Astrocyte (in vitro differentiated cells and primary cell): ENCODE data around the gene FAAP100. TPM values are rescaled to one million over a fixed set of nuclear protein-coding genes. Genes with fewer than 3 reads are reported as not detected.
A peak's percentile ranks its signal among the peaks of the same experiment; 100 is the strongest.

Experiments used
- DNase-seq: peaks from one replicate; pipeline ENCODE4 v3.0.0-alpha.2; 2010; ENCODE audit warnings: low read depth
- FAIRE-seq: peaks from 2 replicates; lab custom pipeline; 2011; peaks lifted over from hg19 to GRCh38; lab: Jason Lieb, UNC
- H2AFZ ChIP-seq: 2 replicates; pipeline ENCODE4 v1.6.0; 2012; ENCODE audit warnings: low read depth, low read length, inconsistent platforms
- H3K27ac ChIP-seq: 2 replicates; pipeline ENCODE4 v1.5.1; 2011; ENCODE audit warnings: low read depth, low read length, inconsistent platforms
- H3K27me3 ChIP-seq: 2 replicates; pipeline ENCODE4 v1.6.0; 2011; ENCODE audit warnings: low read length, inconsistent platforms; ENCODE audit not compliant: insufficient read depth
- H3K36me3 ChIP-seq: 2 replicates; pipeline ENCODE4 v1.5.1; 2011; ENCODE audit warnings: low read length, inconsistent platforms; ENCODE audit not compliant: insufficient read depth
- H3K4me1 ChIP-seq: 2 replicates; pipeline ENCODE4 v1.5.1; 2011; ENCODE audit warnings: low read length, inconsistent platforms; ENCODE audit not compliant: insufficient read depth
- H3K4me2 ChIP-seq: 2 replicates; pipeline ENCODE4 v1.6.0; 2012; ENCODE audit warnings: low read length, inconsistent platforms
- H3K4me3 ChIP-seq: 2 replicates; pipeline ENCODE4 v1.5.1; 2011; ENCODE audit warnings: low read depth, mild to moderate bottlenecking, low read length, inconsistent platforms; ENCODE audit not compliant: insufficient read depth
- H3K79me2 ChIP-seq: 2 replicates; pipeline ENCODE4 v1.6.0; 2012; ENCODE audit warnings: mild to moderate bottlenecking, low read length, inconsistent platforms; ENCODE audit not compliant: insufficient read depth
- H3K9ac ChIP-seq: 2 replicates; pipeline ENCODE4 v1.6.0; 2012; ENCODE audit warnings: mild to moderate bottlenecking, low read length, inconsistent platforms
- H3K9me3 ChIP-seq: 2 replicates; pipeline ENCODE4 v1.5.1; 2012; ENCODE audit warnings: low read depth, mild to moderate bottlenecking, low read length, inconsistent platforms; ENCODE audit not compliant: insufficient read depth
- H4K20me1 ChIP-seq: 2 replicates; pipeline ENCODE4 v1.6.0; 2012; ENCODE audit warnings: low read length, inconsistent platforms; ENCODE audit not compliant: insufficient read depth
- H3K27ac Mint-ChIP-seq: one replicate; pipeline ENCODE4 v1.8.0; 2021; ENCODE audit warnings: mild to moderate bottlenecking, mixed read lengths; ENCODE audit not compliant: unreplicated experiment
- H3K27me3 Mint-ChIP-seq: one replicate; pipeline ENCODE4 v1.8.0; 2021; ENCODE audit warnings: low read depth, mixed read lengths; ENCODE audit not compliant: unreplicated experiment
- H3K36me3 Mint-ChIP-seq: one replicate; pipeline ENCODE4 v1.8.0; 2021; ENCODE audit warnings: low read depth, mixed read lengths; ENCODE audit not compliant: unreplicated experiment
- H3K4me1 Mint-ChIP-seq: one replicate; pipeline ENCODE4 v1.8.0; 2021; ENCODE audit warnings: low read depth, mixed read lengths; ENCODE audit not compliant: unreplicated experiment
- H3K4me3 Mint-ChIP-seq: one replicate; pipeline ENCODE4 v1.8.0; 2021; ENCODE audit warnings: mild to moderate bottlenecking, moderate library complexity, mixed read lengths; ENCODE audit not compliant: unreplicated experiment
- H3K9me3 Mint-ChIP-seq: one replicate; pipeline ENCODE4 v1.8.0; 2021; ENCODE audit warnings: mild to moderate bottlenecking, mixed read lengths; ENCODE audit not compliant: unreplicated experiment
- EZH2 ChIP-seq: IDR thresholded peaks from 2 replicates; pipeline ENCODE4 v1.6.1; 2012; ENCODE audit warnings: mild to moderate bottlenecking, low read length, inconsistent platforms; ENCODE audit not compliant: insufficient read depth
- total RNA-seq: library from RNA; stranded (reverse); gene quantifications from 2 replicates; pipeline ENCODE4 v1.2.1, GENCODE V29; 2021
- TF ChIP-seq, protein P1 (sequence below): IDR thresholded peaks from 2 replicates; pipeline ENCODE4 v1.5.1; 2011; ENCODE audit warnings: low read depth, mild to moderate bottlenecking, inconsistent platforms, low read length, moderate library complexity; ENCODE audit not compliant: insufficient read depth

The FAAP100 gene
- total RNA-seq, 1 donor from 2014 or later: 38.9 TPM

GRCh38 chr17:81557276-81558114, 5.3 kb upstream of the FAAP100 start:
- H3K27ac ChIP-seq: no peak overlapping the region
- Mint-ChIP-seq H3K9me3 (no peaks in the 10 kb centered on the region), H3K27me3 (no peaks in the 10 kb centered on the region), H3K36me3 (peaks cover 20% of the 10 kb centered on the region), H3K4me1 (peaks cover 48% of the 10 kb centered on the region), H3K4me3 (peak overlapping the region; percentile 29), H3K27ac (no peak overlapping the region)
- H3K4me3 ChIP-seq: no peak overlapping the region
- no peak overlapping the region for H3K4me2 ChIP-seq
- DNase-seq (no peak), FAIRE-seq (no peak)
- no peaks in the 10 kb centered on the region for H3K9me3 ChIP-seq
- H3K79me2 ChIP-seq: peaks cover 30% of the 10 kb centered on the region
- H4K20me1 ChIP-seq: peaks cover 26% of the 10 kb centered on the region
- H3K9ac ChIP-seq: no peak overlapping the region
- H3K4me1 ChIP-seq: peaks cover 58% of the 10 kb centered on the region
- H2AFZ ChIP-seq: no peak overlapping the region
- TF ChIP-seq EZH2: no peak
- TF ChIP-seq, protein P1, sequence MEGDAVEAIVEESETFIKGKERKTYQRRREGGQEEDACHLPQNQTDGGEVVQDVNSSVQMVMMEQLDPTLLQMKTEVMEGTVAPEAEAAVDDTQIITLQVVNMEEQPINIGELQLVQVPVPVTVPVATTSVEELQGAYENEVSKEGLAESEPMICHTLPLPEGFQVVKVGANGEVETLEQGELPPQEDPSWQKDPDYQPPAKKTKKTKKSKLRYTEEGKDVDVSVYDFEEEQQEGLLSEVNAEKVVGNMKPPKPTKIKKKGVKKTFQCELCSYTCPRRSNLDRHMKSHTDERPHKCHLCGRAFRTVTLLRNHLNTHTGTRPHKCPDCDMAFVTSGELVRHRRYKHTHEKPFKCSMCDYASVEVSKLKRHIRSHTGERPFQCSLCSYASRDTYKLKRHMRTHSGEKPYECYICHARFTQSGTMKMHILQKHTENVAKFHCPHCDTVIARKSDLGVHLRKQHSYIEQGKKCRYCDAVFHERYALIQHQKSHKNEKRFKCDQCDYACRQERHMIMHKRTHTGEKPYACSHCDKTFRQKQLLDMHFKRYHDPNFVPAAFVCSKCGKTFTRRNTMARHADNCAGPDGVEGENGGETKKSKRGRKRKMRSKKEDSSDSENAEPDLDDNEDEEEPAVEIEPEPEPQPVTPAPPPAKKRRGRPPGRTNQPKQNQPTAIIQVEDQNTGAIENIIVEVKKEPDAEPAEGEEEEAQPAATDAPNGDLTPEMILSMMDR: no peak
- H3K27me3 ChIP-seq: no peaks in the 10 kb centered on the region
- peaks cover 20% of the 10 kb centered on the region for H3K36me3 ChIP-seq

- Histone ChIP-seq H3K4me3 (no peak overlapping the region), H3K79me2 (peaks cover 33% of the 10 kb centered on the region), H3K4me1 (peaks cover 54% of the 10 kb centered on the region), H3K27me3 (no peaks in the 10 kb centered on the region), H3K4me2 (no peak overlapping the region), H4K20me1 (peaks cover 26% of the 10 kb centered on the region), H3K9me3 (no peaks in the 10 kb centered on the region), H2AFZ (no peak overlapping the region), H3K27ac (no peak overlapping the region), H3K36me3 (peaks cover 20% of the 10 kb centered on the region), H3K9ac (peak overlapping the region; percentile 3)
- peaks cover 18% of the 10 kb centered on the region for H3K36me3 Mint-ChIP-seq
- H3K9me3 Mint-ChIP-seq: no peaks in the 10 kb centered on the region
- DNase-seq (no peak), FAIRE-seq (no peak)
- TF ChIP-seq, protein P1: no peak
- no peak for TF ChIP-seq EZH2
- H3K4me1 Mint-ChIP-seq: peaks cover 45% of the 10 kb centered on the region
- H3K27ac Mint-ChIP-seq: no peak overlapping the region
- no peaks in the 10 kb centered on the region for H3K27me3 Mint-ChIP-seq
- H3K4me3 Mint-ChIP-seq: peak overlapping the region; percentile 29
Measured at GRCh38 chr17:81556863-81557262, 4.7 kb upstream of the FAAP100 start.
